ENCODE data around the gene LRRC4.
A peak's percentile ranks its signal among the peaks of the same experiment; 100 is the strongest.

Gene LRRC4

DNA sequence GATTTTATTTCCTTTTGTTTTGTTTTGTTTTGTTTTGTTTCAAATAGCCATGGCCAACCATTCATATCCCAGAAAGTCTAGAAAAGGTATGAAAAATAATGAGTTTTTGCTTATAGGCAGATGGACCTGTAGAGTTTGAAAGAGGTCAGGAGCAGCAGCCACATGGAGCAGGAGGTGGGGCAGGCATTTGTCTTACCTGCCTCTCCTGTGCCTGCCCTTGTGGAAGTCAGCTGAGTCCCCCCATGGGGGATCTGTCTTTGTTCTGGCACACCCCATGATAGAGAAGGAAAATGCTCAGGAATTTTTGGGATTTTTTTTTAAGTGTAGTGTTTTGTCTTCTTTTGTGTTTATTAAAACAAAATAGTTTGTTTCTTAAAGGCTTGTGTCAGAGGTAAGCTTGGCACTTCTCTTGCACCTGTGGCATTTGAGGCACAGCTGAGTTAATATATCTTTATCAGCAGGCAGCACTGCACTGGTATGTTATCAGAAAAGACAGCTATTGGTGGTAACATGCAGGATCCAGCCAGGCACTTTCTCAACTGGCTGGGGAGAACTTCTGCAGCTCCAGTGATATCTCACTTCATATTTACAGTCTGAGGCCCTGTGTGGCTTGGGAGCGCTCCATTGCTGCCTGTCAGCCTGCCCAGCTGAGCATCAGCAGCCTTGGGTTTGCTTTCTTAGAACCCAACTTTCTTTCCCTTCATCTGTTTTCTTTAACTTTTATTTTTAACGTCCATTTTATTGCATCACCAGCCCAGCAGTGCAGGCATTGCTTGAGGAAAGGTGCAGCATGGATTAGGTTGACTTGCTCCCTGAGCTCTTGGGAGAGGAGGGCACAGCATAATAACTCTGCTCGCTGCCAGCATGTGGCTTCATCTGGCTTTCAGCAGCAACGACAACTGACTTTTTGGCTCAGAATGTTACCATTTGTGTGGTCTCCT lies 44.4 kb downstream of the LRRC4 start:
- peaks cover 15 to 20% of the 10 kb centered on the region in 2 donors for H3K4me1 Mint-ChIP-seq (ENCODE audit: low read depth in 2 of 2)
- no peaks in the 10 kb centered on the region for H3K27me3 Mint-ChIP-seq
- H3K4me3 Mint-ChIP-seq = no peak overlapping the region
- peak overlapping the region; percentile 5 to 49 for H3K27ac Mint-ChIP-seq
- DNase-seq (no peak), ATAC-seq (replicated peaks) (no peak)
- peaks cover 20% of the 10 kb centered on the region for H3K36me3 Mint-ChIP-seq (ENCODE audit: insufficient read depth)
- H3K9me3 Mint-ChIP-seq = no peaks in the 10 kb centered on the region

DNA sequence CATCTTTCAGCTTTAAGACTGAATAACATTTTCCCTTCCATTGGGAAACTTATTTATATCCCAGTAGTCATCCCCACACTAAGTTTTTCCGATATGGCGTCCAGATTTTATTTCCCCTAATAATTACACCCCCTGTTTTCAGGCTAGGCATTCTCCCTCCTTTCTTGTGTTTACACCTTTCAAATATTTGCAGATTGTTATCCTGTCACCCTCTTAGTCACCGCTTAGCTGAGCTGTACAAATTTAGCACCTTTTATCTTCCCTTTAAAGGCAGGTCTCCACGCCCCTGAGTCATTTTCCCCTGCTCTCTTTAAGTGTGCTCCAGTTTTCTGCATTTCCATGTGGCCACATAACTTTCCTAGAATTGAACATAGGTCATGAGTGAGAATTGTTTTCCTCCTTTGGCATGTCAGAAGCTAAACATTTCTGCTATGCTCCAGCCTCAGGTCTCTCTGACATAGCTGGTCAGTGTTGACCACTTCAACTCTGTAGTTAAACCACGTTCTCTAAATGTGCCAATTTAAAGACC lies 47.4 kb downstream of the LRRC4 start:
- H3K36me3 Mint-ChIP-seq (ENCODE audit: insufficient read depth) = peaks cover 11% of the 10 kb centered on the region
- H3K9me3 Mint-ChIP-seq = peaks cover 0 to 5% of the 10 kb centered on the region in 2 donors
- H3K4me3 Mint-ChIP-seq = no peak overlapping the region
- ATAC-seq (replicated peaks) (no peak), DNase-seq (no peak)
- H3K4me1 Mint-ChIP-seq (ENCODE audit: low read depth in 2 of 2) = peaks cover 15 to 18% of the 10 kb centered on the region in 2 donors
- no peaks in the 10 kb centered on the region for H3K27me3 Mint-ChIP-seq
- no peak overlapping the region for H3K27ac Mint-ChIP-seq

DNA sequence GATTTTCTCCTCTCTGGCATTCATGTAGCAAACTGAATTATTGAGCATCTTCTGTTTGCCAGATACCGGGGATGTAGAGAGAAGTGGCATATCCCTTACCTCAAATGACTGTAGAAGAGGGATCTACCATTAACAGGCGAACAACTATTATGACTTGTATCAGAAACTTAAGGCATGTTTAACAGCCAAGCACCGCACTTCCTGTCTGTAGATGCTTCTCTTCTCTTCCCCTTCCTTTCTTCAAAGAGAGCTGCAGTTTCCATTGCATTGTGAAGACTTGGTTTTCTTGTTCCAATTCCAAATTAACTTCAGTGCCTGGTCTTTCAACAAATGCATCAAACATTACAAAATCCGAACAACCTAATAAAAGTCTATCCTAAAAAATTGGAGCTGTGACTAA lies 49.3 kb downstream of the LRRC4 start:
- Mint-ChIP-seq H3K9me3 (peaks cover 9 to 19% of the 10 kb centered on the region in 2 donors), H3K4me1 (ENCODE audit: low read depth in 2 of 2) (peaks cover 9 to 18% of the 10 kb centered on the region in 2 donors), H3K4me3 (no peak overlapping the region), H3K27me3 (no peaks in the 10 kb centered on the region), H3K36me3 (ENCODE audit: insufficient read depth) (peaks cover 13% of the 10 kb centered on the region), H3K27ac (no peak overlapping the region)
- no peak for DNase-seq
- ATAC-seq (replicated peaks) = no peak

DNA sequence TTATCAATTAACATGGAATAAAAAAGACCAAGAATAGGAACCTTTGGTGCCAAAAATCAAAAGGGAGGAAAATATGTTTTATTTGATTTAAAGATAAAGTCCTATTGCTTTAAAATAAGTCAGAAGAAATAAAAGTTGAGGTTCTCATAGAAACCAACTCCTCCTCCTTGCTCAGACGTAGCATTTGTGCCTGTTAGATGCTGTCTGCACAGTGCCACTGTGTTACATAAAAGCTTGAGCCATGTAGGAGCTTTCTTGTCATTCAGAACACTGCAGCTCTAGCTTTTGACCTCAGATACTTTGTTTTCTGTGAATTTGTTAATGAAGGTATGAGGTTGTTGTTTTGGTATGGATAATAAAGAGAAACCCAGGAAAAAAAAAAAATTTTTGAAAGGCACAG lies 50.3 kb downstream of the LRRC4 start:
- Mint-ChIP-seq H3K9me3 (peaks cover 9 to 19% of the 10 kb centered on the region in 2 donors), H3K36me3 (ENCODE audit: insufficient read depth) (peaks cover 13% of the 10 kb centered on the region), H3K27ac (no peak overlapping the region), H3K4me3 (no peak overlapping the region), H3K4me1 (ENCODE audit: low read depth in 2 of 2) (peaks cover 9 to 18% of the 10 kb centered on the region in 2 donors), H3K27me3 (no peaks in the 10 kb centered on the region)
- ATAC-seq (replicated peaks) (no peak), DNase-seq (no peak)

DNA sequence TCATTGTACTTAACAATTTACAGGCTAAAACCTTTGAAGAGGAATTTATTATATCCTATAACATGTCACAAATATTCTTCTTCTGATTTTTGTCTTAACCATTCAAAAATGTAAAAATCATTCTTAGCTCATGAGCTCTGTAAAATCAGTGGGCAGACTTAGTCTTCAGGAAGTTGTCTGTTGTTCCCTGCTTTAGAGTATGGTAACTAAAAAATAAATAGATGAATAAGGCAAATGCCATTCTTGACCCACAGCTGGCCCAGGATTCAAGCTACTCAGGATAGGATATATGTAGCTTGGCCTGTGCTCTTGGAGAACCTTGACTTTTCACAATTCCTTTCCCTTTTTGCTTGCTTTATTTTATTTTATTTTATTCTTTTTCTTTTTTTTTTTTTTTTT lies 51.5 kb downstream of the LRRC4 start:
- peaks cover 9 to 12% of the 10 kb centered on the region in 2 donors for H3K4me1 Mint-ChIP-seq (ENCODE audit: low read depth in 2 of 2)
- H3K4me3 Mint-ChIP-seq = no peak overlapping the region
- no peak for ATAC-seq (replicated peaks)
- DNase-seq = no peak
- no peak overlapping the region for H3K27ac Mint-ChIP-seq
- no peaks in the 10 kb centered on the region for H3K27me3 Mint-ChIP-seq
- H3K36me3 Mint-ChIP-seq (ENCODE audit: insufficient read depth) = peaks cover 14% of the 10 kb centered on the region
- peaks cover 9 to 19% of the 10 kb centered on the region in 2 donors for H3K9me3 Mint-ChIP-seq

DNA sequence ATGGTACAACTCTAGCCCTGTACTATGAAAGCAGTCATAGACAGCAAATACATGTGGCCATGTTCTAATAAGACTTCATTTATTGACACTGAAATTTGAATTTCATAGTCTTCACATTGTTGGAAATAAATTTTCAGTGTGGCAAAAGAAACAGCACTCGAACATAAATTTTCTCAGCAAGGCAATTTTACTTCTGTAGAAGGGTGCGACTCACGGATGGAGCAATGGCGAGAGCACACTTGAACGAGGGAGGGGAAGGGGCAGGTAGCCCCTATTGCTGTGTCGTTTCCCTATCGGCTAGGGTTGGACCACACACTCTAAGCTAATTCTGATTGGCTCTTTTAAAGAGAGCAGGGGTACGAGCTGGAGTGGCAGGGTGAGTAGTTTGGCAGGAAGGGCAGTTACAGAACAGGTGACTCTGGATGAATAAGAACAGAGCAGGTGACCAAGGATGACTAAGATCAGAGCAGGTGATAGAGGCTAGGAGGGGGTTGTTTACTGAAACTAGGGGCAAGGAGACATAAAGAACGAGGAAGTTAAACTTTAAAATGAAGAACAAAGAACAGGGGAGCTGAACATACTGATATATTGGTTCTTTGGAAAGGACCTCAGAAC lies 52.0 kb downstream of the LRRC4 start:
- Mint-ChIP-seq H3K36me3 (ENCODE audit: insufficient read depth) (peaks cover 17% of the 10 kb centered on the region), H3K27ac (no peak overlapping the region), H3K4me1 (ENCODE audit: low read depth in 2 of 2) (peaks cover 9 to 12% of the 10 kb centered on the region in 2 donors), H3K4me3 (no peak overlapping the region), H3K9me3 (peaks cover 9 to 19% of the 10 kb centered on the region in 2 donors), H3K27me3 (no peaks in the 10 kb centered on the region)
- DNase-seq = no peak
- ATAC-seq (replicated peaks) = no peak

DNA sequence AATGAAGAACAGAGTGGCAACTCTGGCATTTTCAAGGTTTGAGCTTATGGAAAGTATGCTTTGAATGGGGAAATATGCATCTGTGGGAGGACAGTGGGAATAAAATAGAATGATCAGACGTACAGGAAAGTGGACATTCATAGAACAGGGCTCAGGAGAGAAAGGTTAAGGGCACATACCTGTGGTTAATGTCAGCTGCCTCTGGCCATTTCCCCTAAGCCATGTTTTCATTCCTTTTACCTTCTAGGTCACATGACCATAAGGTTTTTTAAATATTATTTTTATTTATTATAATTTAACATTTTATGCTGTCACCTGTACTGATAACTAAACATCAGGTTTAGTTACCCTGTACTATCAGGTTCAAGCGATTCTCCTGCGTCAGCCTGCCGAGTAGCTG lies 52.8 kb downstream of the LRRC4 start:
- H3K4me1 Mint-ChIP-seq (ENCODE audit: low read depth in 2 of 2) = peaks cover 4 to 9% of the 10 kb centered on the region in 2 donors
- H3K27me3 Mint-ChIP-seq = no peaks in the 10 kb centered on the region
- DNase-seq (no peak), ATAC-seq (replicated peaks) (no peak)
- H3K36me3 Mint-ChIP-seq (ENCODE audit: insufficient read depth) = peaks cover 17% of the 10 kb centered on the region
- no peak overlapping the region for H3K4me3 Mint-ChIP-seq
- H3K27ac Mint-ChIP-seq = no peak overlapping the region
- peaks cover 9 to 19% of the 10 kb centered on the region in 2 donors for H3K9me3 Mint-ChIP-seq

Data from effector memory CD8-positive, alpha-beta T cell (primary cell).